SK-N-SH (cell line): ENCODE measurements around the gene RHOBTB1. TPM values are rescaled to one million over a fixed set of nuclear protein-coding genes. Genes with fewer than 3 reads are reported as not detected.

Experiments
- CTCF ChIA-PET: fragments of 300-600, 350-600 bp; formaldehyde crosslinking; extraction: SDS; loops from one replicate; lab custom pipeline; 2021; lab: Yijun Ruan, JAX
- POLR2A ChIA-PET: fragments of 350-600 bp; sonication (Branson Sonifier 250); formaldehyde crosslinking; extraction: SDS; loops from one replicate; lab custom pipeline; 2020; ENCODE audit warnings: antibody characterized with exemption, inconsistent platforms; lab: Yijun Ruan, JAX
- DNase-seq: peaks from one replicate; pipeline ENCODE4 v3.0.0; 2012
- H2AFZ ChIP-seq: fragments of 200-600 bp; sonication (generic); 2 replicates; pipeline ENCODE4 v1.8.1; 2016; ENCODE audit warnings: antibody characterized with exemption, mild to moderate bottlenecking, low read depth
- H3F3A ChIP-seq: fragments of 200-600 bp; sonication (generic); replicated peaks from 2 replicates; pipeline ENCODE3; 2016; ENCODE audit warnings: antibody characterized with exemption, mild to moderate bottlenecking; ENCODE audit not compliant: insufficient read depth
- H3K27ac ChIP-seq, 2 experiments: fragments of 200-500 bp in 1 of 2; fragments of 200-600 bp in 1 of 2; sonication (Bioruptor generic) in 1 of 2; sonication (generic), shearing (Covaris generic) in 1 of 2; 2 replicates each; pipeline versions ENCODE4 v1.5.1 to v1.6.1; 2014 to 2016; ENCODE audit warnings: low read depth in 2 of 2, inconsistent platforms in 1 of 2, low read length in 1 of 2, mild to moderate bottlenecking in 1 of 2, mixed read lengths in 1 of 2
- H3K27me3 ChIP-seq: fragments of 200-600 bp; sonication (generic), shearing (Covaris generic); 2 replicates; pipeline ENCODE4 v1.6.1; 2016; ENCODE audit warnings: mixed run types; ENCODE audit not compliant: insufficient read depth
- H3K36me3 ChIP-seq, 2 experiments: fragments of 200-500 bp in 1 of 2; fragments of 200-600 bp in 1 of 2; sonication (Bioruptor generic) in 1 of 2; sonication (generic) in 1 of 2; replicated peaks in 1 of 2; 2 replicates each; pipeline versions ENCODE3 to v1.5.1; 2014 to 2016; ENCODE audit warnings: low read length in 1 of 2, mild to moderate bottlenecking in 1 of 2; ENCODE audit not compliant: insufficient read depth in 2 of 2, control insufficient read depth in 1 of 2
- H3K4me1 ChIP-seq, 2 experiments: fragments of 200-500 bp in 1 of 2; fragments of 200-600 bp in 1 of 2; sonication (Bioruptor generic) in 1 of 2; sonication (generic), shearing (Covaris generic) in 1 of 2; 2 replicates each; pipeline versions ENCODE4 v1.5.1 to v1.6.1; 2014 to 2016; ENCODE audit warnings: low read depth in 1 of 2, low read length in 1 of 2, mixed run types in 1 of 2; ENCODE audit not compliant: insufficient read depth in 2 of 2, control insufficient read depth in 1 of 2
- H3K4me2 ChIP-seq: fragments of 200-600 bp; sonication (generic), shearing (Covaris generic); 2 replicates; pipeline ENCODE4 v1.6.1; 2017; ENCODE audit warnings: mixed run types
- H3K4me3 ChIP-seq, 2 experiments: fragments of 200-500 bp in 1 of 2; fragments of 200-600 bp in 1 of 2; sonication (Bioruptor generic) in 1 of 2; sonication (generic), shearing (Covaris generic) in 1 of 2; 2 replicates each; pipeline versions ENCODE4 v1.5.1 to v1.8.1; 2014 to 2016; ENCODE audit warnings: low read depth in 2 of 2, inconsistent platforms in 1 of 2, low read length in 1 of 2, mild to moderate bottlenecking in 1 of 2, mixed read lengths in 1 of 2, moderate library complexity in 1 of 2
- H3K79me2 ChIP-seq: fragments of 200-600 bp; sonication (generic); 2 replicates; pipeline ENCODE4 v1.8.1; 2017; ENCODE audit warnings: mild to moderate bottlenecking; ENCODE audit not compliant: insufficient read depth
- H3K9ac ChIP-seq: fragments of 200-600 bp; sonication (generic); 2 replicates; pipeline ENCODE4 v1.6.1; 2017; ENCODE audit warnings: mixed run types
- H3K9me2 ChIP-seq: fragments of 200-600 bp; sonication (generic); 2 replicates; pipeline ENCODE4 v1.6.1; 2017; ENCODE audit warnings: mixed run types
- H3K9me3 ChIP-seq: fragments of 200-600 bp; sonication (generic); 2 replicates; pipeline ENCODE4 v1.6.1; 2017; ENCODE audit warnings: mixed run types, mild to moderate bottlenecking, moderate library complexity
- H4K20me1 ChIP-seq: fragments of 200-600 bp; sonication (generic); 2 replicates; pipeline ENCODE4 v1.6.1; 2017; ENCODE audit warnings: mild to moderate bottlenecking, mixed run types; ENCODE audit not compliant: insufficient read depth
- CHD2 ChIP-seq: fragments of 150-350 bp; IDR thresholded peaks from 2 replicates; pipeline ENCODE4 v1.6.1; 2018; ENCODE audit warnings: low read length; ENCODE audit not compliant: partially characterized antibody
- FOSL2 ChIP-seq: IDR thresholded peaks from 2 replicates; pipeline ENCODE4 v1.4.0; 2012; ENCODE audit warnings: low read depth, mild to moderate bottlenecking, moderate library complexity, borderline replicate concordance
- FOXJ3 ChIP-seq: sonication (generic); formaldehyde crosslinking; IDR thresholded peaks from 2 replicates; pipeline ENCODE4 v1.5.1; 2020; ENCODE audit warnings: mild to moderate bottlenecking, missing genetic modification reagents
- FOXM1 ChIP-seq: IDR thresholded peaks from 2 replicates; pipeline ENCODE4 v1.4.0; 2012; ENCODE audit warnings: low read depth, mild to moderate bottlenecking
- IRF3 ChIP-seq: fragments of 150-350 bp; IDR thresholded peaks from 2 replicates; pipeline ENCODE4 v1.6.1; 2016; ENCODE audit warnings: mild to moderate bottlenecking, low read depth, low read length
- JUND ChIP-seq: IDR thresholded peaks from 2 replicates; pipeline ENCODE4 v1.4.0; 2012
- NFIC ChIP-seq: IDR thresholded peaks from 2 replicates; pipeline ENCODE4 v1.4.0; 2012; ENCODE audit warnings: borderline replicate concordance
- NRF1 ChIP-seq: IDR thresholded peaks from 2 replicates; pipeline ENCODE4 v1.6.1; 2012; ENCODE audit warnings: low read depth, mild to moderate bottlenecking, low read length
- RAD21 ChIP-seq: IDR thresholded peaks from 2 replicates; pipeline ENCODE4 v1.6.1; 2012; ENCODE audit warnings: mild to moderate bottlenecking, low read length
- RXRA ChIP-seq: IDR thresholded peaks from 2 replicates; pipeline ENCODE4 v1.4.0; 2012; ENCODE audit warnings: low read depth, mild to moderate bottlenecking, borderline replicate concordance
- TAF1 ChIP-seq: IDR thresholded peaks from 2 replicates; pipeline ENCODE4 v1.6.1; 2012; ENCODE audit warnings: low read depth, mild to moderate bottlenecking, low read length, moderate library complexity, borderline replicate concordance
- YY1 ChIP-seq: IDR thresholded peaks from 2 replicates; pipeline ENCODE4 v1.4.0; 2012; ENCODE audit warnings: low read depth, mild to moderate bottlenecking
- ZBTB33 ChIP-seq: IDR thresholded peaks from 2 replicates; pipeline ENCODE4 v1.4.0; 2012; ENCODE audit warnings: low read depth, borderline replicate concordance
- WGBS: methylation state at CpG from one replicate; pipeline ENCODE4 v1.1.6; 2017; ENCODE audit warnings: low lambda C conversion rate; 5-methylcytosine and 5-hydroxymethylcytosine counted together
- polyA plus RNA-seq, 3 experiments: library from polyadenylated mRNA; depleted of rRNA; stranded (reverse); fragments of >200 nt; gene quantifications; 2 replicates each; pipeline ENCODE4 v1.2.3, GENCODE V29; 2012
- TF ChIP-seq, protein P1 (sequence below): IDR thresholded peaks from 2 replicates; pipeline ENCODE4; 2012
- TF ChIP-seq, protein P2 (sequence below): fragments of 200-600 bp; sonication (generic); IDR thresholded peaks from 2 replicates; pipeline ENCODE4 v1.6.1; 2017; ENCODE audit warnings: antibody characterized with exemption, mild to moderate bottlenecking, moderate library complexity

RHOBTB1 gene
- polyA plus RNA-seq, 1 of the 3 experiments (the other 2 are of a cell fraction) = 10.5 TPM

GRCh38 chr10:60955957-60956425, 12.0 kb upstream of the RHOBTB1 start:
- H3K79me2 ChIP-seq = no peaks in the 10 kb centered on the region
- H3K9ac ChIP-seq = no peak overlapping the region
- H3K4me2 ChIP-seq = no peak overlapping the region
- POLR2A ChIA-PET = no interaction called here
- DNase-seq = no peak
- no peak overlapping the region for H2AFZ ChIP-seq
- TF ChIP-seq RAD21 (no peak), JUND (peak; percentile 33; the same call in 1 of the 2 replicates), FOSL2 (peak; percentile 72), FOXJ3 (CRISPR knock-in tag) (no peak)
- TF ChIP-seq, protein P1, sequence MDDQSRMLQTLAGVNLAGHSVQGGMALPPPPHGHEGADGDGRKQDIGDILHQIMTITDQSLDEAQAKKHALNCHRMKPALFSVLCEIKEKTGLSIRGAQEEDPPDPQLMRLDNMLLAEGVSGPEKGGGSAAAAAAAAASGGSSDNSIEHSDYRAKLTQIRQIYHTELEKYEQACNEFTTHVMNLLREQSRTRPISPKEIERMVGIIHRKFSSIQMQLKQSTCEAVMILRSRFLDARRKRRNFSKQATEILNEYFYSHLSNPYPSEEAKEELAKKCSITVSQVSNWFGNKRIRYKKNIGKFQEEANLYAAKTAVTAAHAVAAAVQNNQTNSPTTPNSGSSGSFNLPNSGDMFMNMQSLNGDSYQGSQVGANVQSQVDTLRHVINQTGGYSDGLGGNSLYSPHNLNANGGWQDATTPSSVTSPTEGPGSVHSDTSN = no peak
- H3K9me3 ChIP-seq = no peaks in the 10 kb centered on the region
- H3K27me3 ChIP-seq = no peaks in the 10 kb centered on the region
- no peaks in the 10 kb centered on the region for H3K9me2 ChIP-seq
- peak overlapping the region in 1 of 2 experiments; percentile 59; a peak in 3 of 4 replicates for H3K27ac ChIP-seq
- H4K20me1 ChIP-seq = no peaks in the 10 kb centered on the region
- WGBS = 70% methylated on average over 2 of the region's 2 CpGs
- H3K4me1 ChIP-seq = peaks cover 15 to 33% of the 10 kb centered on the region in 2 experiments
- H3F3A ChIP-seq = peaks cover 13% of the 10 kb centered on the region
- CTCF ChIA-PET = no interaction called here
- no peak overlapping the region for H3K4me3 ChIP-seq
- no peaks in the 10 kb centered on the region for H3K36me3 ChIP-seq

DNA sequence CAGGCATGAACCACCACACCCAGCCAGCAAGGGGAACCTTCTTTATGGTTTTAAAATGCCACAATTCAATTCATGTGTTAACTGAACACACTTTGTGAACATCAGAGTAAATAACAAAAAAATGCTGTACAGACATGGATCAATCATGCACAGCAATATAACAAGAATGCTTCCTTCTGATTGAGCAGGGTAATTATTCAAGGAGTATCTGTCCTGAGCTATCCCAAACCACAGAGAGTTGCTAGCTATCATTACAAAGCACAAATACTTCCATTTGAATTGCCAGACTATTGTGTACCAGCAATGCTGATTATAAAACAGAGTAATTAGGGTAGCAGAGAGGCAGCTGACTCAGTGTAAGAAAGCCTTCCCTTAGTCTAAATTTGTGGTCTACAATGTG, 11.3 kb upstream of the RHOBTB1 start:
- no peak overlapping the region for H3K27ac ChIP-seq
- H3K79me2 ChIP-seq = no peaks in the 10 kb centered on the region
- H3K36me3 ChIP-seq = no peaks in the 10 kb centered on the region
- ChIA-PET POLR2A (no interaction called here), CTCF (no interaction called here)
- H4K20me1 ChIP-seq = no peaks in the 10 kb centered on the region
- no peak overlapping the region for H3K4me2 ChIP-seq
- no peaks in the 10 kb centered on the region for H3K27me3 ChIP-seq
- H3K9me2 ChIP-seq = no peaks in the 10 kb centered on the region
- DNase-seq = no peak
- peaks cover 13% of the 10 kb centered on the region for H3F3A ChIP-seq
- peaks cover 15 to 27% of the 10 kb centered on the region in 2 experiments for H3K4me1 ChIP-seq
- no peak for TF ChIP-seq YY1
- TF ChIP-seq, protein P2, sequence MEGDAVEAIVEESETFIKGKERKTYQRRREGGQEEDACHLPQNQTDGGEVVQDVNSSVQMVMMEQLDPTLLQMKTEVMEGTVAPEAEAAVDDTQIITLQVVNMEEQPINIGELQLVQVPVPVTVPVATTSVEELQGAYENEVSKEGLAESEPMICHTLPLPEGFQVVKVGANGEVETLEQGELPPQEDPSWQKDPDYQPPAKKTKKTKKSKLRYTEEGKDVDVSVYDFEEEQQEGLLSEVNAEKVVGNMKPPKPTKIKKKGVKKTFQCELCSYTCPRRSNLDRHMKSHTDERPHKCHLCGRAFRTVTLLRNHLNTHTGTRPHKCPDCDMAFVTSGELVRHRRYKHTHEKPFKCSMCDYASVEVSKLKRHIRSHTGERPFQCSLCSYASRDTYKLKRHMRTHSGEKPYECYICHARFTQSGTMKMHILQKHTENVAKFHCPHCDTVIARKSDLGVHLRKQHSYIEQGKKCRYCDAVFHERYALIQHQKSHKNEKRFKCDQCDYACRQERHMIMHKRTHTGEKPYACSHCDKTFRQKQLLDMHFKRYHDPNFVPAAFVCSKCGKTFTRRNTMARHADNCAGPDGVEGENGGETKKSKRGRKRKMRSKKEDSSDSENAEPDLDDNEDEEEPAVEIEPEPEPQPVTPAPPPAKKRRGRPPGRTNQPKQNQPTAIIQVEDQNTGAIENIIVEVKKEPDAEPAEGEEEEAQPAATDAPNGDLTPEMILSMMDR = no peak
- TF ChIP-seq RXRA = no peak
- TF ChIP-seq NFIC = no peak
- no peak overlapping the region for H3K4me3 ChIP-seq
- H3K9ac ChIP-seq = no peak overlapping the region
- H2AFZ ChIP-seq = no peak overlapping the region
- no peaks in the 10 kb centered on the region for H3K9me3 ChIP-seq

GRCh38 chr10:60954035-60954434, 10.1 kb upstream of the RHOBTB1 start:
- H3F3A ChIP-seq = peaks cover 13% of the 10 kb centered on the region
- no peaks in the 10 kb centered on the region for H3K9me2 ChIP-seq
- CTCF ChIA-PET = no interaction called here
- TF ChIP-seq FOXM1 (no peak), NFIC (no peak), IRF3 (no peak), NRF1 (no peak), CHD2 (no peak), TAF1 (no peak), RXRA (no peak), YY1 (no peak), ZBTB33 (no peak)
- TF ChIP-seq, protein P1 = no peak
- DNase-seq = no peak
- no peak overlapping the region for H3K4me3 ChIP-seq
- no peak overlapping the region for H3K9ac ChIP-seq
- no peaks in the 10 kb centered on the region for H3K9me3 ChIP-seq
- H4K20me1 ChIP-seq = no peaks in the 10 kb centered on the region
- H2AFZ ChIP-seq = no peak overlapping the region; the same call in 1 of the 2 replicates
- H3K27ac ChIP-seq = no peak overlapping the region
- H3K4me1 ChIP-seq = peaks cover 15 to 18% of the 10 kb centered on the region in 2 experiments
- H3K79me2 ChIP-seq = no peaks in the 10 kb centered on the region
- WGBS = 65% methylated on average over 1 of the region's 1 CpG
- H3K36me3 ChIP-seq = no peaks in the 10 kb centered on the region
- no peaks in the 10 kb centered on the region for H3K27me3 ChIP-seq
- POLR2A ChIA-PET = no interaction called here
- H3K4me2 ChIP-seq = no peak overlapping the region
